ENCODE results near the gene SP3. TPM values are rescaled to one million over a fixed set of nuclear protein-coding genes. Genes with fewer than 3 reads are reported as not detected.

Gene SP3
- total RNA-seq, 4 donors from 2014 or later = 57.1 to 106 (median 86.3) TPM

- peaks cover 0 to 60% (median 10%) of the 10 kb centered on the region in 4 donors for H3K4me1 ChIP-seq
- H3K27ac ChIP-seq = peak overlapping the region; percentile 99 to 100 (median 100)
- peak overlapping the region; percentile 87 to 99 (median 93) for H3K4me3 ChIP-seq
- no peak for DNase-seq
- no peaks in the 10 kb centered on the region for H3K27me3 ChIP-seq
- no peaks in the 10 kb centered on the region for H3K9me3 ChIP-seq
- no peak for TF ChIP-seq CTCF (IDR thresholded peaks at IDR 0.05)
- TF ChIP-seq POLR2A (IDR thresholded peaks at IDR 0.05) = no peak
- no peaks in the 10 kb centered on the region for H3K36me3 ChIP-seq
Observed at GRCh38 chr2:173962583-173963110, 2.5 kb downstream of the SP3 start.

GRCh38 chr2:173962031-173962430 is 3.1 kb downstream of the SP3 start:
- no peak for DNase-seq
- Histone ChIP-seq H3K9me3 (no peaks in the 10 kb centered on the region), H3K4me3 (peak overlapping the region in 2 of 4 donors; percentile 87 to 89), H3K27me3 (no peaks in the 10 kb centered on the region), H3K36me3 (no peaks in the 10 kb centered on the region), H3K27ac (peak overlapping the region; percentile 38 to 100 (median 100)), H3K4me1 (peaks cover 0 to 62% (median 14%) of the 10 kb centered on the region in 4 donors)
- TF ChIP-seq CTCF (IDR thresholded peaks at IDR 0.05) = no peak
- no peak for TF ChIP-seq POLR2A (IDR thresholded peaks at IDR 0.05)

GRCh38 chr2:173961346-173961705 is 3.8 kb downstream of the SP3 start:
- Histone ChIP-seq H3K27ac (peak overlapping the region in 2 of 4 donors; percentile 41 to 45), H3K4me1 (peaks cover 0 to 62% (median 17%) of the 10 kb centered on the region in 4 donors), H3K4me3 (peak overlapping the region in 2 of 4 donors; percentile 87 to 89)

GRCh38 chr2:173959909-173960308 is 5.3 kb downstream of the SP3 start:
- Histone ChIP-seq H3K9me3 (no peaks in the 10 kb centered on the region), H3K4me3 (no peak overlapping the region), H3K4me1 (peaks cover 0 to 68% (median 18%) of the 10 kb centered on the region in 4 donors), H3K36me3 (peaks cover 0 to 11% (median 0%) of the 10 kb centered on the region in 3 donors), H3K27me3 (no peaks in the 10 kb centered on the region), H3K27ac (no peak overlapping the region)
- TF ChIP-seq CTCF (IDR thresholded peaks at IDR 0.05) (no peak), POLR2A (IDR thresholded peaks at IDR 0.05) (no peak)
- DNase-seq = no peak

More at GRCh38 chr2:173961346-173961705, 3.8 kb downstream of the SP3 start:
- TF ChIP-seq POLR2A (IDR thresholded peaks at IDR 0.05) (no peak), CTCF (IDR thresholded peaks at IDR 0.05) (no peak)
- no peak for DNase-seq
- Histone ChIP-seq H3K9me3 (no peaks in the 10 kb centered on the region), H3K36me3 (no peaks in the 10 kb centered on the region), H3K27me3 (no peaks in the 10 kb centered on the region)

- Histone ChIP-seq H3K4me3 (no peak overlapping the region), H3K4me1 (peaks cover 0 to 68% (median 18%) of the 10 kb centered on the region in 4 donors), H3K9me3 (no peaks in the 10 kb centered on the region), H3K27me3 (no peaks in the 10 kb centered on the region), H3K36me3 (peaks cover 0 to 16% (median 0%) of the 10 kb centered on the region in 3 donors), H3K27ac (no peak overlapping the region)
- TF ChIP-seq POLR2A (IDR thresholded peaks at IDR 0.05) = no peak
- TF ChIP-seq CTCF (IDR thresholded peaks at IDR 0.05) = no peak
- no peak for DNase-seq
Observed at GRCh38 chr2:173959358-173959884, 5.8 kb downstream of the SP3 start.
